GM12891 (cell line): ENCODE results near the gene NAALADL2.

ENCODE experiments used
- PAX5 ChIP-seq: IDR thresholded peaks from 2 replicates; pipeline ENCODE4 v1.6.1; 2011; ENCODE audit warnings: low read length, moderate library complexity, mild to moderate bottlenecking; ENCODE audit not compliant: insufficient read depth, severe bottlenecking
- POLR2A ChIP-seq: IDR thresholded peaks from 2 replicates; pipeline ENCODE4 v1.6.1; 2011; ENCODE audit warnings: low read depth, low read length, control low read depth
- POLR2AphosphoS5 ChIP-seq: IDR thresholded peaks from 2 replicates; pipeline ENCODE4 v1.6.1; 2011; ENCODE audit warnings: low read depth, low read length, control low read depth
- POU2F2 ChIP-seq: IDR thresholded peaks from 2 replicates; pipeline ENCODE4 v1.6.1; 2011; ENCODE audit warnings: low read depth, mild to moderate bottlenecking, control low read depth, low read length, moderate library complexity
- SPI1 ChIP-seq: IDR thresholded peaks from 2 replicates; pipeline ENCODE4 v1.6.1; 2011; ENCODE audit warnings: low read depth, low read length, control low read depth
- TAF1 ChIP-seq: IDR thresholded peaks from 2 replicates; pipeline ENCODE4 v1.6.1; 2011; ENCODE audit warnings: low read depth, low read length, control low read depth

DNA sequence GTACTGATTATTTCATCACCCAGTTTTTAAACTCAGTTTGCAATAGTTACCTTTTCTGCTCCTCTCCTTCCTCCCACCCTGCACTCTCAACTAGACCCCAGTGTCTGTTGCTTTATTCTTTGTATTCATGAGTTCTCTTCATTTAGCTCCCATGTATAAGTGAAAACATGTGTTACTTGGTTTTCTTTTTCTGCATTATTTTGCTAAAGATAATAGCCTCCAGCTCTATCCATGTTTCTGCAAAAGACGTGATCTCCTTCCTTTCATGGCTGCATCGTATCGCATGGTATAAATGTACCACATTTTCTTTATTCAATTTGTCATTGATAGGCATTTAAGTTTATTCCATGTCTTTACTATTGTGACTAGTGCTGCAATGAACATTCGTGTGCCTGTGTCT lies 79.0 kb downstream of the NAALADL2 start:
- TF ChIP-seq POLR2AphosphoS5 (no peak), POLR2A (no peak), TAF1 (no peak), PAX5 (no peak), SPI1 (no peak), POU2F2 (no peak)
